NCI-H2171 (cell line): Measurements from ENCODE around the gene KRTAP24-1.

ENCODE experiments used
- DNase-seq: peaks from one replicate; lab custom pipeline; 2025; lab: John Stamatoyannopoulos, UW

Gene KRTAP24-1

GRCh38 chr21:30282850-30283249, at the start of gene KRTAP24-1:
KRTAP24-1 (minus strand) TSS chr21:30282950; CDS start chr21:30282932, 18 bp downstream.
- DNase-seq: no peak

- DNase-seq: no peak
These were observed 46.6 kb upstream of the KRTAP24-1 start for GRCh38 chr21:30329203-30329875.

- DNase-seq: no peak
These were observed 43.6 kb upstream of the KRTAP24-1 start for GRCh38 chr21:30326390-30326789.

GRCh38 chr21:30320215-30320614, 37.5 kb upstream of the KRTAP24-1 start, which contains the start of gene KRTAP26-1:
KRTAP26-1 (minus strand) TSS chr21:30320315; CDS start chr21:30320035, 280 bp downstream.
- no peak for DNase-seq

- DNase-seq: no peak
These were observed 33.0 kb upstream of the KRTAP24-1 start for GRCh38 chr21:30315701-30316100.

GRCh38 chr21:30306884-30307283, 24.1 kb upstream of the KRTAP24-1 start:
- DNase-seq: no peak

GRCh38 chr21:30305136-30305535, 22.4 kb upstream of the KRTAP24-1 start:
- DNase-seq: no peak

GRCh38 chr21:30289215-30289614, 6.5 kb upstream of the KRTAP24-1 start, which contains the start of gene KRTAP25-1:
KRTAP25-1 (minus strand) TSS chr21:30289514; CDS start chr21:30289490, 24 bp downstream.
- DNase-seq: no peak

- DNase-seq: no peak
These were observed 11.1 kb downstream of the KRTAP24-1 start for GRCh38 chr21:30271611-30272010.

GRCh38 chr21:30271156-30271555, 11.6 kb downstream of the KRTAP24-1 start:
- no peak for DNase-seq

- no peak for DNase-seq
These were observed 12.8 kb downstream of the KRTAP24-1 start for GRCh38 chr21:30269803-30270530.

- no peak for DNase-seq
These were observed 14.0 kb downstream of the KRTAP24-1 start for GRCh38 chr21:30268608-30269197.

GRCh38 chr21:30257773-30258172, 25.0 kb downstream of the KRTAP24-1 start:
- DNase-seq: no peak

- no peak for DNase-seq
These were observed 26.6 kb downstream of the KRTAP24-1 start for GRCh38 chr21:30256100-30256499.

- DNase-seq: no peak
These were observed 27.1 kb downstream of the KRTAP24-1 start for GRCh38 chr21:30255679-30256078.

GRCh38 chr21:30251781-30252180, 31.0 kb downstream of the KRTAP24-1 start:
- no peak for DNase-seq

- no peak for DNase-seq
These were observed 32.8 kb downstream of the KRTAP24-1 start for GRCh38 chr21:30249936-30250335.

- no peak for DNase-seq
These were observed 33.9 kb downstream of the KRTAP24-1 start for GRCh38 chr21:30248844-30249243.

- DNase-seq: no peak
These were observed 37.7 kb downstream of the KRTAP24-1 start for GRCh38 chr21:30245061-30245460.

- no peak for DNase-seq
These were observed 39.1 kb downstream of the KRTAP24-1 start for GRCh38 chr21:30243691-30244090.

- no peak for DNase-seq
These were observed 42.1 kb downstream of the KRTAP24-1 start for GRCh38 chr21:30240661-30241060.

- DNase-seq: no peak
These were observed 44.6 kb downstream of the KRTAP24-1 start for GRCh38 chr21:30238168-30238567.

GRCh38 chr21:30234643-30235042, 48.1 kb downstream of the KRTAP24-1 start:
- no peak for DNase-seq
